ENCODE data around the gene LMBRD1.

The LMBRD1 gene

DNA sequence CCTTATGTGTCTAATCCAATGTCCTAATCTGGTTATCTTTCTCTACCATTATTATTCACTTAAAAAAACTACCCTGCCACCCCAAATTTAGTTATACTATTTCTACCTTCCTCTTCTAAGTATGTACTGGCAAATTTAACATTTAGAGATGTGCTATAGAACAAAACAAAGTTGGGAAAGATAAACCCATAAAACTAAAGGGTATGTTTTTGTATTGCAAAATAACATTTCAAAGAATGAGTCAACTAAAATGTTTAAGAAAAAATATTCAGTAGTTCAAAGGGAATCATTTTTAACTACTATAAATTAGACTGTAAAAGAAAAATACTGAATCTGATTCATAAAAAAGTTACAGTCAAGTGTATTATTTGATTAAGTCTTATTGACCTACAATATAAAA lies 103.0 kb downstream of the LMBRD1 start:
- TF ChIP-seq ISL1 (CRISPR knock-in tag; IDR thresholded peaks at IDR 0.05), result peak; percentile 30; the same call in 1 of the 2 replicates
- no peak for TF ChIP-seq PPARA (CRISPR knock-in tag; IDR thresholded peaks at IDR 0.05; ENCODE audit: borderline replicate concordance)
- TF ChIP-seq, protein P1, sequence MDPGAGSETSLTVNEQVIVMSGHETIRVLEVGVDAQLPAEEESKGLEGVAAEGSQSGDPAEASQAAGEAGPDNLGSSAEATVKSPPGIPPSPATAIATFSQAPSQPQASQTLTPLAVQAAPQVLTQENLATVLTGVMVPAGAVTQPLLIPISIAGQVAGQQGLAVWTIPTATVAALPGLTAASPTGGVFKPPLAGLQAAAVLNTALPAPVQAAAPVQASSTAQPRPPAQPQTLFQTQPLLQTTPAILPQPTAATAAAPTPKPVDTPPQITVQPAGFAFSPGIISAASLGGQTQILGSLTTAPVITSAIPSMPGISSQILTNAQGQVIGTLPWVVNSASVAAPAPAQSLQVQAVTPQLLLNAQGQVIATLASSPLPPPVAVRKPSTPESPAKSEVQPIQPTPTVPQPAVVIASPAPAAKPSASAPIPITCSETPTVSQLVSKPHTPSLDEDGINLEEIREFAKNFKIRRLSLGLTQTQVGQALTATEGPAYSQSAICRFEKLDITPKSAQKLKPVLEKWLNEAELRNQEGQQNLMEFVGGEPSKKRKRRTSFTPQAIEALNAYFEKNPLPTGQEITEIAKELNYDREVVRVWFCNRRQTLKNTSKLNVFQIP (CRISPR knock-in tag; IDR thresholded peaks at IDR 0.05; ENCODE audit: borderline replicate concordance, low read depth), result no peak
- no peak for TF ChIP-seq ARNTL (CRISPR knock-in tag; IDR thresholded peaks at IDR 0.05; ENCODE audit: borderline replicate concordance, low read depth)
- no peak for ATAC-seq

DNA sequence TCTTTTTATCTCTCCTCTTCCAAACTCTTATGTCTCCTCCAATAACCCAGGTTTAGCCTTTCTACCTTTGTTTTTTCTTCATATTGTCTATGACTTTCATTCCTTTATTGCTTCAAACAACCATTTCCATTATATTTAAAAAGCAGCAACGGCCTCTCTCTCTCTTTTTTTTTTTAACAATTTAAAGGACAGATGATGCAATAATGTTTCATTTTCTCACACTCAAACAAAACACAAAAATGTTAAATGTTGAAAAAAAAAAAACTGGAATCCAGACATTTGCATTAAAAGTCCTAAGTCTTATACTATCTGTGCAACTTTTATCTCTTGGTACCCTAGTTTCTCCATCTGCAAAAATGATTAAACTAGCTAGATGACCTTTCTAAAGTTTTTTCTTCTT lies 105.8 kb downstream of the LMBRD1 start:
- no peak for ATAC-seq
- TF ChIP-seq, protein P2, sequence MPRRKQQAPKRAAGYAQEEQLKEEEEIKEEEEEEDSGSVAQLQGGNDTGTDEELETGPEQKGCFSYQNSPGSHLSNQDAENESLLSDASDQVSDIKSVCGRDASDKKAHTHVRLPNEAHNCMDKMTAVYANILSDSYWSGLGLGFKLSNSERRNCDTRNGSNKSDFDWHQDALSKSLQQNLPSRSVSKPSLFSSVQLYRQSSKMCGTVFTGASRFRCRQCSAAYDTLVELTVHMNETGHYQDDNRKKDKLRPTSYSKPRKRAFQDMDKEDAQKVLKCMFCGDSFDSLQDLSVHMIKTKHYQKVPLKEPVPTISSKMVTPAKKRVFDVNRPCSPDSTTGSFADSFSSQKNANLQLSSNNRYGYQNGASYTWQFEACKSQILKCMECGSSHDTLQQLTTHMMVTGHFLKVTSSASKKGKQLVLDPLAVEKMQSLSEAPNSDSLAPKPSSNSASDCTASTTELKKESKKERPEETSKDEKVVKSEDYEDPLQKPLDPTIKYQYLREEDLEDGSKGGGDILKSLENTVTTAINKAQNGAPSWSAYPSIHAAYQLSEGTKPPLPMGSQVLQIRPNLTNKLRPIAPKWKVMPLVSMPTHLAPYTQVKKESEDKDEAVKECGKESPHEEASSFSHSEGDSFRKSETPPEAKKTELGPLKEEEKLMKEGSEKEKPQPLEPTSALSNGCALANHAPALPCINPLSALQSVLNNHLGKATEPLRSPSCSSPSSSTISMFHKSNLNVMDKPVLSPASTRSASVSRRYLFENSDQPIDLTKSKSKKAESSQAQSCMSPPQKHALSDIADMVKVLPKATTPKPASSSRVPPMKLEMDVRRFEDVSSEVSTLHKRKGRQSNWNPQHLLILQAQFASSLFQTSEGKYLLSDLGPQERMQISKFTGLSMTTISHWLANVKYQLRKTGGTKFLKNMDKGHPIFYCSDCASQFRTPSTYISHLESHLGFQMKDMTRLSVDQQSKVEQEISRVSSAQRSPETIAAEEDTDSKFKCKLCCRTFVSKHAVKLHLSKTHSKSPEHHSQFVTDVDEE (CRISPR knock-in tag; IDR thresholded peaks at IDR 0.05), result no peak

DNA sequence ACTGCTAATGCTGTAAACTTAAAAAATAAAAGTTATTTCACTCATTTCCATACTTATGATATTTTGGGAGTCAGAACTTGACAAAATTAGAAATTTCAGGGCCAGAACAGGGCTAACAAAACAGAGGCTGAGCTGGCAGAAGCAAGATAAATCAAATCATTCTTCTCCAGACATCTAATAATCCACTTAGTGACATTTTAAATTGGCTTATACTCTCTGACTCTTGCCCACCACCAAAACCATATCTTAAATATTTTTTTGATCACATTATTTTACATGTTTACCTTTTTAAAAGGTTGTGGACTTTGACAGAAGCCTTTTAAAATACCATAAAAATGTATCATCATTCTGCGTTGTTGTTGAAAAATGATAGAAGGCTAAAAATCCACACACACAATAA lies 116.5 kb downstream of the LMBRD1 start:
- TF ChIP-seq, protein P3, sequence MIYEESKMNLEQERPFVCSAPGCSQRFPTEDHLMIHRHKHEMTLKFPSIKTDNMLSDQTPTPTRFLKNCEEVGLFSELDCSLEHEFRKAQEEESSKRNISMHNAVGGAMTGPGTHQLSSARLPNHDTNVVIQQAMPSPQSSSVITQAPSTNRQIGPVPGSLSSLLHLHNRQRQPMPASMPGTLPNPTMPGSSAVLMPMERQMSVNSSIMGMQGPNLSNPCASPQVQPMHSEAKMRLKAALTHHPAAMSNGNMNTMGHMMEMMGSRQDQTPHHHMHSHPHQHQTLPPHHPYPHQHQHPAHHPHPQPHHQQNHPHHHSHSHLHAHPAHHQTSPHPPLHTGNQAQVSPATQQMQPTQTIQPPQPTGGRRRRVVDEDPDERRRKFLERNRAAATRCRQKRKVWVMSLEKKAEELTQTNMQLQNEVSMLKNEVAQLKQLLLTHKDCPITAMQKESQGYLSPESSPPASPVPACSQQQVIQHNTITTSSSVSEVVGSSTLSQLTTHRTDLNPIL (CRISPR knock-in tag; IDR thresholded peaks at IDR 0.05; ENCODE audit: low read depth), result no peak
- no peak for TF ChIP-seq TOX (CRISPR knock-in tag; IDR thresholded peaks at IDR 0.05; ENCODE audit: borderline replicate concordance)
- TF ChIP-seq ARNTL (CRISPR knock-in tag; IDR thresholded peaks at IDR 0.05; ENCODE audit: borderline replicate concordance, low read depth), result no peak
- no peak for TF ChIP-seq ZNF8 (CRISPR knock-in tag; IDR thresholded peaks at IDR 0.05)
- TF ChIP-seq, protein P4, sequence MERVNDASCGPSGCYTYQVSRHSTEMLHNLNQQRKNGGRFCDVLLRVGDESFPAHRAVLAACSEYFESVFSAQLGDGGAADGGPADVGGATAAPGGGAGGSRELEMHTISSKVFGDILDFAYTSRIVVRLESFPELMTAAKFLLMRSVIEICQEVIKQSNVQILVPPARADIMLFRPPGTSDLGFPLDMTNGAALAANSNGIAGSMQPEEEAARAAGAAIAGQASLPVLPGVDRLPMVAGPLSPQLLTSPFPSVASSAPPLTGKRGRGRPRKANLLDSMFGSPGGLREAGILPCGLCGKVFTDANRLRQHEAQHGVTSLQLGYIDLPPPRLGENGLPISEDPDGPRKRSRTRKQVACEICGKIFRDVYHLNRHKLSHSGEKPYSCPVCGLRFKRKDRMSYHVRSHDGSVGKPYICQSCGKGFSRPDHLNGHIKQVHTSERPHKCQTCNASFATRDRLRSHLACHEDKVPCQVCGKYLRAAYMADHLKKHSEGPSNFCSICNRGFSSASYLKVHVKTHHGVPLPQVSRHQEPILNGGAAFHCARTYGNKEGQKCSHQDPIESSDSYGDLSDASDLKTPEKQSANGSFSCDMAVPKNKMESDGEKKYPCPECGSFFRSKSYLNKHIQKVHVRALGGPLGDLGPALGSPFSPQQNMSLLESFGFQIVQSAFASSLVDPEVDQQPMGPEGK (CRISPR knock-in tag; IDR thresholded peaks at IDR 0.05; ENCODE audit: borderline replicate concordance), result no peak
- TF ChIP-seq TCF4 (CRISPR knock-in tag; IDR thresholded peaks at IDR 0.05; ENCODE audit: borderline replicate concordance), result peak; percentile 69
- TF ChIP-seq ISL1 (CRISPR knock-in tag; IDR thresholded peaks at IDR 0.05), result peak; percentile 95
- no peak for TF ChIP-seq ZC3H10 (CRISPR knock-in tag; IDR thresholded peaks at IDR 0.05)
- no peak for TF ChIP-seq GLIS3 (CRISPR knock-in tag; IDR thresholded peaks at IDR 0.05)
- 0 out of 2 replicates have a peak, but pooled peaks have one; percentile 68 for TF ChIP-seq ESRRG (CRISPR knock-in tag; IDR thresholded peaks at IDR 0.05)
- TF ChIP-seq OSR1 (CRISPR knock-in tag; IDR thresholded peaks at IDR 0.05), result no peak
- TF ChIP-seq, protein P2 (CRISPR knock-in tag; IDR thresholded peaks at IDR 0.05), result peak; percentile 81
- TF ChIP-seq RARB (CRISPR knock-in tag; IDR thresholded peaks at IDR 0.05), result no peak
- TF ChIP-seq ZFP3 (CRISPR knock-in tag; IDR thresholded peaks at IDR 0.05), result no peak
- TF ChIP-seq ZNF565 (CRISPR knock-in tag; conservative IDR thresholded peaks at IDR 0.05; ENCODE audit: low read depth), result no peak
- TF ChIP-seq ZNF70 (CRISPR knock-in tag; IDR thresholded peaks at IDR 0.05), result no peak
- TF ChIP-seq SNAI2 (CRISPR knock-in tag; IDR thresholded peaks at IDR 0.05), result 0 out of 2 replicates have a peak, but pooled peaks have one; percentile 20
- no peak for TF ChIP-seq BACH2 (CRISPR knock-in tag; IDR thresholded peaks at IDR 0.05; ENCODE audit: borderline replicate concordance)
- TF ChIP-seq PPARA (CRISPR knock-in tag; IDR thresholded peaks at IDR 0.05; ENCODE audit: borderline replicate concordance), result no peak
- TF ChIP-seq, protein P5, sequence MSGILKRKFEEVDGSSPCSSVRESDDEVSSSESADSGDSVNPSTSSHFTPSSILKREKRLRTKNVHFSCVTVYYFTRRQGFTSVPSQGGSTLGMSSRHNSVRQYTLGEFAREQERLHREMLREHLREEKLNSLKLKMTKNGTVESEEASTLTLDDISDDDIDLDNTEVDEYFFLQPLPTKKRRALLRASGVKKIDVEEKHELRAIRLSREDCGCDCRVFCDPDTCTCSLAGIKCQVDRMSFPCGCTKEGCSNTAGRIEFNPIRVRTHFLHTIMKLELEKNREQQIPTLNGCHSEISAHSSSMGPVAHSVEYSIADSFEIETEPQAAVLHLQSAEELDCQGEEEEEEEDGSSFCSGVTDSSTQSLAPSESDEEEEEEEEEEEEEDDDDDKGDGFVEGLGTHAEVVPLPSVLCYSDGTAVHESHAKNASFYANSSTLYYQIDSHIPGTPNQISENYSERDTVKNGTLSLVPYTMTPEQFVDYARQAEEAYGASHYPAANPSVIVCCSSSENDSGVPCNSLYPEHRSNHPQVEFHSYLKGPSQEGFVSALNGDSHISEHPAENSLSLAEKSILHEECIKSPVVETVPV (CRISPR knock-in tag; IDR thresholded peaks at IDR 0.05), result 0 out of 2 replicates have a peak, but pooled peaks have one; percentile 18

More for the DNA sequence above, 116.5 kb downstream of the LMBRD1 start:
- ATAC-seq, result no peak

Measured in SK-N-SH treated with all-trans-retinoic acid at 6 μM for 48 hours (cell line).